ENCODE measurements around the gene GRID1.

Gene GRID1

GRCh38 chr10:86347856-86348255, 18.7 kb downstream of the GRID1 start:
- ChIA-PET CTCF (no interaction called here), POLR2A (no interaction called here)
- H3K27ac ChIP-seq (ENCODE audit: extremely low read depth, low read depth, low read length): no peak overlapping the region
- H3K9me3 ChIP-seq (ENCODE audit: control insufficient read depth, insufficient read depth, low read depth, low read length): no peaks in the 10 kb centered on the region
- no peaks in the 10 kb centered on the region for H3K36me3 ChIP-seq (ENCODE audit: control insufficient read depth in 2 of 2, insufficient read depth in 1 of 2, low read length in 2 of 2)
- no peak for TF ChIP-seq GFI1B (tag by site-specific recombination; IDR thresholded peaks at IDR 0.05)
- no peak for TF ChIP-seq ZNF324 (tag by site-specific recombination; IDR thresholded peaks at IDR 0.05)
- no peak for TF ChIP-seq ZNF626 (tag by site-specific recombination; IDR thresholded peaks at IDR 0.05)
- TF ChIP-seq SCRT2 (tag by site-specific recombination; IDR thresholded peaks at IDR 0.05): no peak
- no peak for TF ChIP-seq ZNF169 (tag by site-specific recombination; IDR thresholded peaks at IDR 0.05)
- no peak for TF ChIP-seq ZFHX2 (tag by site-specific recombination; conservative IDR thresholded peaks at IDR 0.05)
- TF ChIP-seq SALL2 (tag by site-specific recombination; IDR thresholded peaks at IDR 0.05; ENCODE audit: borderline replicate concordance): no peak
- no peak for TF ChIP-seq PRDM10 (tag by site-specific recombination; IDR thresholded peaks at IDR 0.05)
- no peak for TF ChIP-seq ZBTB6 (tag by site-specific recombination; IDR thresholded peaks at IDR 0.05)
- TF ChIP-seq ZBTB1 (tag by site-specific recombination; IDR thresholded peaks at IDR 0.05): no peak
- TF ChIP-seq RBAK (tag by site-specific recombination; IDR thresholded peaks at IDR 0.05): no peak
- TF ChIP-seq ZNF416 (tag by site-specific recombination; IDR thresholded peaks at IDR 0.05): no peak
- TF ChIP-seq ZNF394 (tag by site-specific recombination; IDR thresholded peaks at IDR 0.05; ENCODE audit: borderline replicate concordance): no peak
- TF ChIP-seq ZBTB48 (tag by site-specific recombination; IDR thresholded peaks at IDR 0.05): no peak
- no peak for TF ChIP-seq ZNF48 (tag by site-specific recombination; IDR thresholded peaks at IDR 0.05)
- TF ChIP-seq ZNF596 (tag by site-specific recombination; IDR thresholded peaks at IDR 0.05): no peak
- TF ChIP-seq ZNF350 (tag by site-specific recombination; IDR thresholded peaks at IDR 0.05): no peak
- no peak for TF ChIP-seq PBX3 (CRISPR knock-in tag; IDR thresholded peaks at IDR 0.05)
- no peak overlapping the region for H3K4me3 ChIP-seq (ENCODE audit: low read depth, low read length)
- H3K4me1 ChIP-seq (ENCODE audit: control insufficient read depth, insufficient read depth, low read length): no peaks in the 10 kb centered on the region

GRCh38 chr10:86346799-86347665, 19.6 kb downstream of the GRID1 start:
- H3K4me3 ChIP-seq (ENCODE audit: low read depth, low read length): no peak overlapping the region
- TF ChIP-seq KLF1 (tag by site-specific recombination; IDR thresholded peaks at IDR 0.05) (0 out of 2 replicates have a peak, but pooled peaks have one; percentile 12), ZNF513 (tag by site-specific recombination; IDR thresholded peaks at IDR 0.05) (no peak), SCRT2 (tag by site-specific recombination; IDR thresholded peaks at IDR 0.05) (peak; percentile 13; the same call in 1 of the 2 replicates)
- ChIA-PET POLR2A (no interaction called here), CTCF (no interaction called here)
- no peaks in the 10 kb centered on the region for H3K9me3 ChIP-seq (ENCODE audit: control insufficient read depth, insufficient read depth, low read depth, low read length)
- no peaks in the 10 kb centered on the region for H3K4me1 ChIP-seq (ENCODE audit: control insufficient read depth, insufficient read depth, low read length)
- H3K36me3 ChIP-seq (ENCODE audit: control insufficient read depth in 2 of 2, insufficient read depth in 1 of 2, low read length in 2 of 2): no peaks in the 10 kb centered on the region
- H3K27ac ChIP-seq (ENCODE audit: extremely low read depth, low read depth, low read length): no peak overlapping the region
